ENCODE results near the gene CD24. TPM values are rescaled to one million over a fixed set of nuclear protein-coding genes. Genes with fewer than 3 reads are reported as not detected.
A peak's percentile ranks its signal among the peaks of the same experiment; 100 is the strongest.

The CD24 gene
- total RNA-seq, 1 experiment from 2014 or later: 937 TPM

DNA sequence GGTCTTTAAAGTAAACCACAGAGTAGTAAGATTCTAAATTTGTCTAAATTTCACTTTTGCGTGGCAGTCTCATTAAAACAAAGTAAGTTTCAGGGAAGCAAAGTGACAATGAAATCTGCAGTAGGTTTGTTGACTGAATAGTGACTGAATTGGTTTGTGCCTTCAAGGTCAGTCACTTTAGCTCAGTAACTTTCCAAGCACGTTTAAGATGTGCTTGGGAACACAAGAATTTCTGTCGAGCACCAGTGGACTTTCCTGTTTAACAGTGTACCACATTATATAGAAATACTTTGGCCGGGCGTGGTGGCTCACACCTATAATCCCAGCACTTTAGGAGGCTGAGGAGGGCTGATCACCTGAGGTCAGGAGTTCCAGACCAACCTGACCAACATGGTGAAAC is 1.7 kb upstream of the CD24 start:
- POLR2A ChIA-PET: no interaction called here
- no peak for TF ChIP-seq TEAD4 (CRISPR knock-in tag; IDR thresholded peaks at IDR 0.05)
- TF ChIP-seq, protein P1, sequence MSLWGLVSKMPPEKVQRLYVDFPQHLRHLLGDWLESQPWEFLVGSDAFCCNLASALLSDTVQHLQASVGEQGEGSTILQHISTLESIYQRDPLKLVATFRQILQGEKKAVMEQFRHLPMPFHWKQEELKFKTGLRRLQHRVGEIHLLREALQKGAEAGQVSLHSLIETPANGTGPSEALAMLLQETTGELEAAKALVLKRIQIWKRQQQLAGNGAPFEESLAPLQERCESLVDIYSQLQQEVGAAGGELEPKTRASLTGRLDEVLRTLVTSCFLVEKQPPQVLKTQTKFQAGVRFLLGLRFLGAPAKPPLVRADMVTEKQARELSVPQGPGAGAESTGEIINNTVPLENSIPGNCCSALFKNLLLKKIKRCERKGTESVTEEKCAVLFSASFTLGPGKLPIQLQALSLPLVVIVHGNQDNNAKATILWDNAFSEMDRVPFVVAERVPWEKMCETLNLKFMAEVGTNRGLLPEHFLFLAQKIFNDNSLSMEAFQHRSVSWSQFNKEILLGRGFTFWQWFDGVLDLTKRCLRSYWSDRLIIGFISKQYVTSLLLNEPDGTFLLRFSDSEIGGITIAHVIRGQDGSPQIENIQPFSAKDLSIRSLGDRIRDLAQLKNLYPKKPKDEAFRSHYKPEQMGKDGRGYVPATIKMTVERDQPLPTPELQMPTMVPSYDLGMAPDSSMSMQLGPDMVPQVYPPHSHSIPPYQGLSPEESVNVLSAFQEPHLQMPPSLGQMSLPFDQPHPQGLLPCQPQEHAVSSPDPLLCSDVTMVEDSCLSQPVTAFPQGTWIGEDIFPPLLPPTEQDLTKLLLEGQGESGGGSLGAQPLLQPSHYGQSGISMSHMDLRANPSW (CRISPR knock-in tag; conservative IDR thresholded peaks at IDR 0.05; ENCODE audit: low read depth): no peak
- TF ChIP-seq, protein P2, sequence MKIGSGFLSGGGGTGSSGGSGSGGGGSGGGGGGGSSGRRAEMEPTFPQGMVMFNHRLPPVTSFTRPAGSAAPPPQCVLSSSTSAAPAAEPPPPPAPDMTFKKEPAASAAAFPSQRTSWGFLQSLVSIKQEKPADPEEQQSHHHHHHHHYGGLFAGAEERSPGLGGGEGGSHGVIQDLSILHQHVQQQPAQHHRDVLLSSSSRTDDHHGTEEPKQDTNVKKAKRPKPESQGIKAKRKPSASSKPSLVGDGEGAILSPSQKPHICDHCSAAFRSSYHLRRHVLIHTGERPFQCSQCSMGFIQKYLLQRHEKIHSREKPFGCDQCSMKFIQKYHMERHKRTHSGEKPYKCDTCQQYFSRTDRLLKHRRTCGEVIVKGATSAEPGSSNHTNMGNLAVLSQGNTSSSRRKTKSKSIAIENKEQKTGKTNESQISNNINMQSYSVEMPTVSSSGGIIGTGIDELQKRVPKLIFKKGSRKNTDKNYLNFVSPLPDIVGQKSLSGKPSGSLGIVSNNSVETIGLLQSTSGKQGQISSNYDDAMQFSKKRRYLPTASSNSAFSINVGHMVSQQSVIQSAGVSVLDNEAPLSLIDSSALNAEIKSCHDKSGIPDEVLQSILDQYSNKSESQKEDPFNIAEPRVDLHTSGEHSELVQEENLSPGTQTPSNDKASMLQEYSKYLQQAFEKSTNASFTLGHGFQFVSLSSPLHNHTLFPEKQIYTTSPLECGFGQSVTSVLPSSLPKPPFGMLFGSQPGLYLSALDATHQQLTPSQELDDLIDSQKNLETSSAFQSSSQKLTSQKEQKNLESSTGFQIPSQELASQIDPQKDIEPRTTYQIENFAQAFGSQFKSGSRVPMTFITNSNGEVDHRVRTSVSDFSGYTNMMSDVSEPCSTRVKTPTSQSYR (CRISPR knock-in tag; IDR thresholded peaks at IDR 0.05): no peak
- TF ChIP-seq ATF2 (CRISPR knock-in tag; IDR thresholded peaks at IDR 0.05; ENCODE audit: borderline replicate concordance, low read depth): no peak
- TF ChIP-seq ATF1 (CRISPR knock-in tag; IDR thresholded peaks at IDR 0.05): no peak
- no peak for TF ChIP-seq ZNF671 (CRISPR knock-in tag; IDR thresholded peaks at IDR 0.05)
- TF ChIP-seq, protein P3, sequence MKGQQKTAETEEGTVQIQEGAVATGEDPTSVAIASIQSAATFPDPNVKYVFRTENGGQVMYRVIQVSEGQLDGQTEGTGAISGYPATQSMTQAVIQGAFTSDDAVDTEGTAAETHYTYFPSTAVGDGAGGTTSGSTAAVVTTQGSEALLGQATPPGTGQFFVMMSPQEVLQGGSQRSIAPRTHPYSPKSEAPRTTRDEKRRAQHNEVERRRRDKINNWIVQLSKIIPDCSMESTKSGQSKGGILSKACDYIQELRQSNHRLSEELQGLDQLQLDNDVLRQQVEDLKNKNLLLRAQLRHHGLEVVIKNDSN (CRISPR knock-in tag; IDR thresholded peaks at IDR 0.05): no peak
- TF ChIP-seq ZNF416 (CRISPR knock-in tag; IDR thresholded peaks at IDR 0.05): no peak
- no peak for TF ChIP-seq SMAD3 (CRISPR knock-in tag; IDR thresholded peaks at IDR 0.05; ENCODE audit: borderline replicate concordance)
- no peak for TF ChIP-seq GTF2I (CRISPR knock-in tag; conservative IDR thresholded peaks at IDR 0.05)
- no peak for TF ChIP-seq KAT7 (CRISPR knock-in tag; IDR thresholded peaks at IDR 0.05; ENCODE audit: borderline replicate concordance)
- TF ChIP-seq FOXJ3 (CRISPR knock-in tag; IDR thresholded peaks at IDR 0.05; ENCODE audit: borderline replicate concordance): no peak
- TF ChIP-seq ZNF423 (CRISPR knock-in tag; IDR thresholded peaks at IDR 0.05): no peak
- TF ChIP-seq GRHL2 (CRISPR knock-in tag; IDR thresholded peaks at IDR 0.05; ENCODE audit: insufficient replicate concordance, severe bottlenecking): no peak
- no peak for TF ChIP-seq SOX15 (CRISPR knock-in tag; IDR thresholded peaks at IDR 0.05)
- peaks cover 54% of the 10 kb centered on the region for H3K4me1 Mint-ChIP-seq
- H3K27ac Mint-ChIP-seq: peak overlapping the region; percentile 93
- CTCF ChIA-PET: interaction anchor here (1.1 kb wide), 1 partner anchor 641 kb away, joined by 3 read pairs; no protein-coding TSS in a partner anchor
- peaks cover 25% of the 10 kb centered on the region for H3K36me3 Mint-ChIP-seq
- no peaks in the 10 kb centered on the region for H3K9me3 Mint-ChIP-seq
- H3K4me3 Mint-ChIP-seq: peak overlapping the region; percentile 75
- ATAC-seq (no peak), DNase-seq (ENCODE audit: low spot score) (no peak)
- no peaks in the 10 kb centered on the region for H3K27me3 Mint-ChIP-seq (ENCODE audit: low read depth)

DNA sequence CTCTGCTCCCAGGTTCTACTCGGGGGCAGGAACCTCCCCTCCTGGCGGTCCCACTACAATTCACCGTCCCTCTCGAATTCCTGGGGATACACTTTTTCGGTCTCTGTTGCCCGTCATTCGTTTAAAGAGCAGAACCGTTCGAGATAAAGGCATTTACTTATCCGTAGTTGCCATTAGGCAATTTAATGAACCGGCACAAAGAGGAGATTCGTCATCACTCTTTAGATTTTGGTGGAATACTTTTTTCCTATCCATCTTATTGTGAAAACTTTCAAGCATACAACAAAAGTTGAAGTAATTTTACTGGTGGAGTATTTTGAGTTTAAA is 1.2 kb upstream of the CD24 start:
- H3K27ac Mint-ChIP-seq: peak overlapping the region; percentile 93
- no peaks in the 10 kb centered on the region for H3K27me3 Mint-ChIP-seq (ENCODE audit: low read depth)
- ChIA-PET CTCF (no interaction called here), POLR2A (no interaction called here)
- peaks cover 52% of the 10 kb centered on the region for H3K4me1 Mint-ChIP-seq
- ATAC-seq (peak; percentile 1; the same call in 1 of the 2 replicates), DNase-seq (ENCODE audit: low spot score) (no peak)
- H3K36me3 Mint-ChIP-seq: peaks cover 29% of the 10 kb centered on the region
- peak overlapping the region; percentile 75 for H3K4me3 Mint-ChIP-seq
- H3K9me3 Mint-ChIP-seq: no peaks in the 10 kb centered on the region
- TF ChIP-seq TEAD4 (CRISPR knock-in tag; IDR thresholded peaks at IDR 0.05): no peak
- no peak for TF ChIP-seq ZNF512 (CRISPR knock-in tag; IDR thresholded peaks at IDR 0.05; ENCODE audit: borderline replicate concordance)
- no peak for TF ChIP-seq OVOL2 (CRISPR knock-in tag; IDR thresholded peaks at IDR 0.05; ENCODE audit: borderline replicate concordance)
- no peak for TF ChIP-seq MXD4 (CRISPR knock-in tag; IDR thresholded peaks at IDR 0.05; ENCODE audit: borderline replicate concordance)
- no peak for TF ChIP-seq CDX4 (CRISPR knock-in tag; IDR thresholded peaks at IDR 0.05; ENCODE audit: borderline replicate concordance)
- TF ChIP-seq RORB (CRISPR knock-in tag; IDR thresholded peaks at IDR 0.05): no peak
- TF ChIP-seq MYBL2 (CRISPR knock-in tag; IDR thresholded peaks at IDR 0.05): no peak
- no peak for TF ChIP-seq SP1 (CRISPR knock-in tag; conservative IDR thresholded peaks at IDR 0.05)
- TF ChIP-seq E2F5 (CRISPR knock-in tag; IDR thresholded peaks at IDR 0.05): no peak
- TF ChIP-seq, protein P4, sequence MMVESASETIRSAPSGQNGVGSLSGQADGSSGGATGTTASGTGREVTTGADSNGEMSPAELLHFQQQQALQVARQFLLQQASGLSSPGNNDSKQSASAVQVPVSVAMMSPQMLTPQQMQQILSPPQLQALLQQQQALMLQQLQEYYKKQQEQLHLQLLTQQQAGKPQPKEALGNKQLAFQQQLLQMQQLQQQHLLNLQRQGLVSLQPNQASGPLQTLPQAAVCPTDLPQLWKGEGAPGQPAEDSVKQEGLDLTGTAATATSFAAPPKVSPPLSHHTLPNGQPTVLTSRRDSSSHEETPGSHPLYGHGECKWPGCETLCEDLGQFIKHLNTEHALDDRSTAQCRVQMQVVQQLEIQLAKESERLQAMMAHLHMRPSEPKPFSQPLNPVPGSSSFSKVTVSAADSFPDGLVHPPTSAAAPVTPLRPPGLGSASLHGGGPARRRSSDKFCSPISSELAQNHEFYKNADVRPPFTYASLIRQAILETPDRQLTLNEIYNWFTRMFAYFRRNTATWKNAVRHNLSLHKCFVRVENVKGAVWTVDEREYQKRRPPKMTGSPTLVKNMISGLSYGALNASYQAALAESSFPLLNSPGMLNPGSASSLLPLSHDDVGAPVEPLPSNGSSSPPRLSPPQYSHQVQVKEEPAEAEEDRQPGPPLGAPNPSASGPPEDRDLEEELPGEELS (CRISPR knock-in tag; IDR thresholded peaks at IDR 0.05): no peak
